HepG2 (cell line): Measurements from ENCODE around the gene FAM131C. TPM values are rescaled to one million over a fixed set of nuclear protein-coding genes. Genes with fewer than 3 reads are reported as not detected.
A peak's percentile ranks its signal among the peaks of the same experiment; 100 is the strongest.

Experiments used
- CREB1 ChIP-seq, 2 experiments: fragments of 450-650 bp in 1 of 2; IDR thresholded peaks; 2 replicates each; pipeline ENCODE4 v1.6.1; 2016 to 2017; ENCODE audit warnings: control low read depth in 1 of 2, mild to moderate bottlenecking in 1 of 2, missing compliant biosample characterization in 1 of 2, missing genetic modification characterization in 1 of 2
- GTF3A ChIP-seq: sonication (generic); formaldehyde crosslinking; conservative IDR thresholded peaks from 2 replicates; pipeline ENCODE4 v1.4.0; 2020; ENCODE audit warnings: mild to moderate bottlenecking, missing genetic modification reagents
- GZF1 ChIP-seq: sonication (generic); formaldehyde crosslinking; IDR thresholded peaks from 2 replicates; pipeline ENCODE4 v1.5.1; 2020; ENCODE audit warnings: mild to moderate bottlenecking, missing genetic modification reagents
- HNRNPL ChIP-seq: fragments of 200-400 bp; formaldehyde crosslinking; IDR thresholded peaks from 2 replicates; pipeline ENCODE4 v1.6.1; 2017; ENCODE audit warnings: mild to moderate bottlenecking, low read depth, low read length
- HNRNPLL ChIP-seq: fragments of 200-400 bp; formaldehyde crosslinking; IDR thresholded peaks from 2 replicates; pipeline ENCODE4 v1.6.1; 2017; ENCODE audit warnings: mild to moderate bottlenecking, low read depth, low read length; ENCODE audit not compliant: poor library complexity, severe bottlenecking
- MTA3 ChIP-seq: sonication (generic); formaldehyde crosslinking; IDR thresholded peaks from 2 replicates; pipeline ENCODE4 v1.4.0; 2020; ENCODE audit warnings: missing genetic modification reagents
- PHF21A ChIP-seq: sonication (generic); formaldehyde crosslinking; IDR thresholded peaks from 2 replicates; pipeline ENCODE4 v1.5.0; 2020; ENCODE audit warnings: mild to moderate bottlenecking, missing genetic modification reagents
- SIN3A ChIP-seq: IDR thresholded peaks from 2 replicates; pipeline ENCODE4 v1.6.1; 2011; ENCODE audit warnings: low read depth, mild to moderate bottlenecking, control low read depth, low read length, borderline replicate concordance
- WIZ ChIP-seq: sonication (generic); formaldehyde crosslinking; IDR thresholded peaks from 2 replicates; pipeline ENCODE4 v1.5.1; 2020; ENCODE audit warnings: mild to moderate bottlenecking, missing genetic modification reagents
- ZFY ChIP-seq: sonication (generic); formaldehyde crosslinking; IDR thresholded peaks from 2 replicates; pipeline ENCODE4 v1.4.0; 2020; ENCODE audit warnings: missing genetic modification reagents
- ZNF430 ChIP-seq: sonication (generic); formaldehyde crosslinking; IDR thresholded peaks from 2 replicates; pipeline ENCODE4 v1.9.0; 2021; ENCODE audit warnings: mild to moderate bottlenecking, missing genetic modification reagents
- ZNF644 ChIP-seq: IDR thresholded peaks from 2 replicates; pipeline ENCODE4 v1.6.1; 2016; ENCODE audit warnings: low read depth
- ZSCAN9 ChIP-seq: IDR thresholded peaks from 2 replicates; pipeline ENCODE4 v1.6.1; 2016; ENCODE audit warnings: borderline replicate concordance
- polyA plus RNA-seq, 8 experiments: library from polyadenylated mRNA; depleted of rRNA in 3 of 8; stranded (reverse) in 7 of 8; unstranded in 1 of 8; fragments of >200 nt; fragmentation: Illumina TruSeq in 4 of 8; extraction: Trizol in 4 of 8; gene quantifications; 2 replicates each; pipeline versions ENCODE4 v1.2.1 to v1.2.3, GENCODE V29; 2011 to 2016; ENCODE audit warnings: low read depth in 4 of 8, missing spikeins in 1 of 8, mixed read lengths in 1 of 8; ENCODE audit not compliant: insufficient read depth in 1 of 8
- total RNA-seq, 5 experiments: library from RNA; depleted of rRNA; stranded (reverse); fragments of >200 nt; fragmentation: Illumina TruSeq; extraction: Trizol; gene quantifications; 2 replicates each; pipeline ENCODE4 v1.2.3, GENCODE V29; 2016; ENCODE audit warnings: low read depth in 1 of 5
- TF ChIP-seq, protein P1 (sequence below): sonication (generic); formaldehyde crosslinking; IDR thresholded peaks from 2 replicates; pipeline ENCODE4 v1.9.0; 2021; ENCODE audit warnings: missing genetic modification reagents, borderline replicate concordance
- TF ChIP-seq, protein P2 (sequence below): sonication (generic); formaldehyde crosslinking; IDR thresholded peaks from 2 replicates; pipeline ENCODE4 v1.8.1; 2023; ENCODE audit warnings: mild to moderate bottlenecking, missing genetic modification reagents
- TF ChIP-seq, protein P3 (sequence below): IDR thresholded peaks from 2 replicates; pipeline ENCODE4 v1.6.1; 2016; ENCODE audit warnings: missing compliant biosample characterization, missing genetic modification reagents, borderline replicate concordance
- TF ChIP-seq, protein P4 (sequence below): sonication (generic); formaldehyde crosslinking; IDR thresholded peaks from 2 replicates; pipeline ENCODE4 v1.4.0; 2020; ENCODE audit warnings: mild to moderate bottlenecking, missing genetic modification reagents
- TF ChIP-seq, protein P5 (sequence below): sonication (generic); formaldehyde crosslinking; IDR thresholded peaks from 2 replicates; pipeline ENCODE4 v1.5.0; 2020; ENCODE audit warnings: missing genetic modification reagents
- TF ChIP-seq, protein P6 (sequence below): sonication (generic); formaldehyde crosslinking; IDR thresholded peaks from 2 replicates; pipeline ENCODE4 v1.4.0; 2020; ENCODE audit warnings: missing genetic modification reagents

FAM131C gene
- total and polyA plus RNA-seq, 2 of the 13 experiments (the other 11 are each of a cell fraction or from before 2014, with no cell fraction given): 0.07 TPM; not detected in 1

DNA sequence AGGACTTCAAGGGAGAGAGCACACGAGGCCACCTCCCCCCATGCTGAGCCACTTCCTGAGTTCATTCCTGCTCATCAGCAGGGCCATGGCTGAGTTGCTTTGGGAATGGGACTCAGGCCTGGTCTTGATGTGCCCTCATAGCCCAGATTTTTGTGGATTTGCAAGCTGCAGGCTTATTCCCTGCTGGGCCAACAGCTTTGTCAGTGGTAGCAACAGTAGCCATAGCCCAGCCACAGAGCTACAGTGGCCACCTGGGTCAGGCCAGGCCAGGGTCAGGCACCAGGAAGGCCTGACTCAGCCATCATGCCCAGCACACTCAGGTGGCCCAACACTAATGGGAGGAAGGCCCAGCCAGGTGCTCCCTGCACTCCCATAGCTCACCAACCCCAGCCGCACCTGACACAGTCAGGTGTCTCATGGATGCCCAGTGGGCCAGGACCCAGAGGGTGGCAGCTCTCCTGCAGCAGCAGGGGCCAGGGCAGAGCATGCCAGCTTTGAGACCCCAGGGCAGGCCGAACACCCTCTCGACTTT, 49.0 kb upstream of the FAM131C start (continued):
- TF ChIP-seq, protein P1, sequence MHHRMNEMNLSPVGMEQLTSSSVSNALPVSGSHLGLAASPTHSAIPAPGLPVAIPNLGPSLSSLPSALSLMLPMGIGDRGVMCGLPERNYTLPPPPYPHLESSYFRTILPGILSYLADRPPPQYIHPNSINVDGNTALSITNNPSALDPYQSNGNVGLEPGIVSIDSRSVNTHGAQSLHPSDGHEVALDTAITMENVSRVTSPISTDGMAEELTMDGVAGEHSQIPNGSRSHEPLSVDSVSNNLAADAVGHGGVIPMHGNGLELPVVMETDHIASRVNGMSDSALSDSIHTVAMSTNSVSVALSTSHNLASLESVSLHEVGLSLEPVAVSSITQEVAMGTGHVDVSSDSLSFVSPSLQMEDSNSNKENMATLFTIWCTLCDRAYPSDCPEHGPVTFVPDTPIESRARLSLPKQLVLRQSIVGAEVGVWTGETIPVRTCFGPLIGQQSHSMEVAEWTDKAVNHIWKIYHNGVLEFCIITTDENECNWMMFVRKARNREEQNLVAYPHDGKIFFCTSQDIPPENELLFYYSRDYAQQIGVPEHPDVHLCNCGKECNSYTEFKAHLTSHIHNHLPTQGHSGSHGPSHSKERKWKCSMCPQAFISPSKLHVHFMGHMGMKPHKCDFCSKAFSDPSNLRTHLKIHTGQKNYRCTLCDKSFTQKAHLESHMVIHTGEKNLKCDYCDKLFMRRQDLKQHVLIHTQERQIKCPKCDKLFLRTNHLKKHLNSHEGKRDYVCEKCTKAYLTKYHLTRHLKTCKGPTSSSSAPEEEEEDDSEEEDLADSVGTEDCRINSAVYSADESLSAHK: no peak
- 0 out of 2 replicates have a peak, but pooled peaks have one; percentile 64 for TF ChIP-seq HNRNPL
- no peak for TF ChIP-seq MTA3
- no peak for TF ChIP-seq WIZ
- TF ChIP-seq, protein P2, sequence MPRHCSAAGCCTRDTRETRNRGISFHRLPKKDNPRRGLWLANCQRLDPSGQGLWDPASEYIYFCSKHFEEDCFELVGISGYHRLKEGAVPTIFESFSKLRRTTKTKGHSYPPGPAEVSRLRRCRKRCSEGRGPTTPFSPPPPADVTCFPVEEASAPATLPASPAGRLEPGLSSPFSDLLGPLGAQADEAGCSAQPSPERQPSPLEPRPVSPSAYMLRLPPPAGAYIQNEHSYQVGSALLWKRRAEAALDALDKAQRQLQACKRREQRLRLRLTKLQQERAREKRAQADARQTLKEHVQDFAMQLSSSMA (CRISPR knock-in tag): no peak
- TF ChIP-seq ZNF430 (CRISPR knock-in tag): no peak
- TF ChIP-seq ZNF644 (CRISPR knock-in tag): no peak
- TF ChIP-seq HNRNPLL: no peak
- TF ChIP-seq ZSCAN9: no peak
- no peak for TF ChIP-seq SIN3A
- no peak for TF ChIP-seq GTF3A (CRISPR knock-in tag)
- TF ChIP-seq GZF1 (CRISPR knock-in tag): no peak
- TF ChIP-seq, protein P3, sequence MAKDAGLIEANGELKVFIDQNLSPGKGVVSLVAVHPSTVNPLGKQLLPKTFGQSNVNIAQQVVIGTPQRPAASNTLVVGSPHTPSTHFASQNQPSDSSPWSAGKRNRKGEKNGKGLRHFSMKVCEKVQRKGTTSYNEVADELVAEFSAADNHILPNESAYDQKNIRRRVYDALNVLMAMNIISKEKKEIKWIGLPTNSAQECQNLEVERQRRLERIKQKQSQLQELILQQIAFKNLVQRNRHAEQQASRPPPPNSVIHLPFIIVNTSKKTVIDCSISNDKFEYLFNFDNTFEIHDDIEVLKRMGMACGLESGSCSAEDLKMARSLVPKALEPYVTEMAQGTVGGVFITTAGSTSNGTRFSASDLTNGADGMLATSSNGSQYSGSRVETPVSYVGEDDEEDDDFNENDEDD: 0 out of 2 replicates have a peak, but pooled peaks have one; percentile 15
- TF ChIP-seq, protein P4, sequence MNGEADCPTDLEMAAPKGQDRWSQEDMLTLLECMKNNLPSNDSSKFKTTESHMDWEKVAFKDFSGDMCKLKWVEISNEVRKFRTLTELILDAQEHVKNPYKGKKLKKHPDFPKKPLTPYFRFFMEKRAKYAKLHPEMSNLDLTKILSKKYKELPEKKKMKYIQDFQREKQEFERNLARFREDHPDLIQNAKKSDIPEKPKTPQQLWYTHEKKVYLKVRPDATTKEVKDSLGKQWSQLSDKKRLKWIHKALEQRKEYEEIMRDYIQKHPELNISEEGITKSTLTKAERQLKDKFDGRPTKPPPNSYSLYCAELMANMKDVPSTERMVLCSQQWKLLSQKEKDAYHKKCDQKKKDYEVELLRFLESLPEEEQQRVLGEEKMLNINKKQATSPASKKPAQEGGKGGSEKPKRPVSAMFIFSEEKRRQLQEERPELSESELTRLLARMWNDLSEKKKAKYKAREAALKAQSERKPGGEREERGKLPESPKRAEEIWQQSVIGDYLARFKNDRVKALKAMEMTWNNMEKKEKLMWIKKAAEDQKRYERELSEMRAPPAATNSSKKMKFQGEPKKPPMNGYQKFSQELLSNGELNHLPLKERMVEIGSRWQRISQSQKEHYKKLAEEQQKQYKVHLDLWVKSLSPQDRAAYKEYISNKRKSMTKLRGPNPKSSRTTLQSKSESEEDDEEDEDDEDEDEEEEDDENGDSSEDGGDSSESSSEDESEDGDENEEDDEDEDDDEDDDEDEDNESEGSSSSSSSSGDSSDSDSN: no peak
- peak; percentile 28; the same call in 1 of the 2 replicates for TF ChIP-seq ZFY (CRISPR knock-in tag)
- no peak for TF ChIP-seq CREB1 (IDR thresholded peaks at IDR 0.05)
- no peak for TF ChIP-seq CREB1 (CRISPR knock-in tag; IDR thresholded peaks at IDR 0.05)
- no peak for TF ChIP-seq PHF21A
- TF ChIP-seq, protein P5, sequence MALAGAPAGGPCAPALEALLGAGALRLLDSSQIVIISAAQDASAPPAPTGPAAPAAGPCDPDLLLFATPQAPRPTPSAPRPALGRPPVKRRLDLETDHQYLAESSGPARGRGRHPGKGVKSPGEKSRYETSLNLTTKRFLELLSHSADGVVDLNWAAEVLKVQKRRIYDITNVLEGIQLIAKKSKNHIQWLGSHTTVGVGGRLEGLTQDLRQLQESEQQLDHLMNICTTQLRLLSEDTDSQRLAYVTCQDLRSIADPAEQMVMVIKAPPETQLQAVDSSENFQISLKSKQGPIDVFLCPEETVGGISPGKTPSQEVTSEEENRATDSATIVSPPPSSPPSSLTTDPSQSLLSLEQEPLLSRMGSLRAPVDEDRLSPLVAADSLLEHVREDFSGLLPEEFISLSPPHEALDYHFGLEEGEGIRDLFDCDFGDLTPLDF (CRISPR knock-in tag): no peak
- TF ChIP-seq, protein P6, sequence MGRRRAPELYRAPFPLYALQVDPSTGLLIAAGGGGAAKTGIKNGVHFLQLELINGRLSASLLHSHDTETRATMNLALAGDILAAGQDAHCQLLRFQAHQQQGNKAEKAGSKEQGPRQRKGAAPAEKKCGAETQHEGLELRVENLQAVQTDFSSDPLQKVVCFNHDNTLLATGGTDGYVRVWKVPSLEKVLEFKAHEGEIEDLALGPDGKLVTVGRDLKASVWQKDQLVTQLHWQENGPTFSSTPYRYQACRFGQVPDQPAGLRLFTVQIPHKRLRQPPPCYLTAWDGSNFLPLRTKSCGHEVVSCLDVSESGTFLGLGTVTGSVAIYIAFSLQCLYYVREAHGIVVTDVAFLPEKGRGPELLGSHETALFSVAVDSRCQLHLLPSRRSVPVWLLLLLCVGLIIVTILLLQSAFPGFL (CRISPR knock-in tag): no peak
